ENCODE measurements around the gene ATP8A2.

DNA sequence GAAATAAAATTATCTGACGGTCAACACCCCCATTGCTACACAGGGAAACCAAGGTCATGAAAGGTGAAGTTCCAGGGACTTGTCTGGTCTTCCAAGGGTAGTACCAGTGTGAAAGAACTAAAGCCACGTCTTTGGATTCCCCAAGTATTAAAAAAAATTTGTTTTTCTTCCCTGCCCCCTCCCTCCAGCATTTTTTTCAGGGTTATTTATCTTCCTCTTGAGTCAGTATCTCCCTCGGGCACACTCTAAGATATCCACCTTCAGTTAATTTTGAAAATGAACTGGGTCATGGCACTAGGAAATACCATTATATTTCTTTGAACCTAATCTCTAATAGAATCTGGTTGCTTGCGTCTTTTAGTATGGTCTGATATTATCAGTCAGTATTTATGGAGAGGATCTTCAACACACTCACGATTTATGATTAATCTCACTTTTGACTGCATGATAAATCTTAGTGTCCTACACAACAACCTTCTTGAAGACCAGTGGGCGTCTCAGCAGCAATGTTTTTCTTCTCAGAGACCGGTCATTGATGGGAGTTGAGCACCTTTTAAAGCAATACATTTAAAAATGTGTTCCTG is 9.1 kb downstream of the ATP8A2 start:
- TF ChIP-seq, protein P1, sequence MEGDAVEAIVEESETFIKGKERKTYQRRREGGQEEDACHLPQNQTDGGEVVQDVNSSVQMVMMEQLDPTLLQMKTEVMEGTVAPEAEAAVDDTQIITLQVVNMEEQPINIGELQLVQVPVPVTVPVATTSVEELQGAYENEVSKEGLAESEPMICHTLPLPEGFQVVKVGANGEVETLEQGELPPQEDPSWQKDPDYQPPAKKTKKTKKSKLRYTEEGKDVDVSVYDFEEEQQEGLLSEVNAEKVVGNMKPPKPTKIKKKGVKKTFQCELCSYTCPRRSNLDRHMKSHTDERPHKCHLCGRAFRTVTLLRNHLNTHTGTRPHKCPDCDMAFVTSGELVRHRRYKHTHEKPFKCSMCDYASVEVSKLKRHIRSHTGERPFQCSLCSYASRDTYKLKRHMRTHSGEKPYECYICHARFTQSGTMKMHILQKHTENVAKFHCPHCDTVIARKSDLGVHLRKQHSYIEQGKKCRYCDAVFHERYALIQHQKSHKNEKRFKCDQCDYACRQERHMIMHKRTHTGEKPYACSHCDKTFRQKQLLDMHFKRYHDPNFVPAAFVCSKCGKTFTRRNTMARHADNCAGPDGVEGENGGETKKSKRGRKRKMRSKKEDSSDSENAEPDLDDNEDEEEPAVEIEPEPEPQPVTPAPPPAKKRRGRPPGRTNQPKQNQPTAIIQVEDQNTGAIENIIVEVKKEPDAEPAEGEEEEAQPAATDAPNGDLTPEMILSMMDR (IDR thresholded peaks at IDR 0.05) = no peak
- TF ChIP-seq POLR2A (IDR thresholded peaks at IDR 0.05) = no peak
